ENCODE measurements around the gene TRPM5. TPM values are rescaled to one million over a fixed set of nuclear protein-coding genes. Genes with fewer than 3 reads are reported as not detected.

The TRPM5 gene
- total RNA-seq, 4 donors from 2014 or later, result not detected

Other genes starting within 250 kb of the TRPM5 start
- gene ASCL2, start 173.9 kb downstream of the TRPM5 start, total RNA-seq, result not detected
- gene C11orf21, start 142.6 kb downstream of the TRPM5 start, total RNA-seq, result under 1 TPM in 1 of 4 donors, not detected in 3; 0.10 TPM
- not detected for gene TSPAN32, start 142.5 kb downstream of the TRPM5 start, total RNA-seq
- 10 to 100 TPM; 54.5 to 87.0 (median 66.8) TPM for gene CD81, start 67.2 kb downstream of the TRPM5 start, total RNA-seq
- gene TSSC4, start 43.8 kb downstream of the TRPM5 start, total RNA-seq, result 10 to 100 TPM; 53.4 to 92.5 (median 76.8) TPM
- gene KCNQ1, start 494 bp upstream of the TRPM5 start, total RNA-seq, result under 1 TPM; 0.15 to 1.00 (median 0.67) TPM

All from gastrocnemius medialis (tissue), 4 donors.